GM20431 (cell line): ENCODE data around the gene PLRG1.

Experiments
- in situ Hi-C: fragments of 300-500 bp; cut with MseI, MboI; formaldehyde crosslinking; loops from one replicate; pipeline ENCODE4 v1.15.0; 2020; ENCODE audit warnings: low sequenced_read_pairs; ENCODE audit not compliant: unreplicated experiment

The PLRG1 gene

DNA sequence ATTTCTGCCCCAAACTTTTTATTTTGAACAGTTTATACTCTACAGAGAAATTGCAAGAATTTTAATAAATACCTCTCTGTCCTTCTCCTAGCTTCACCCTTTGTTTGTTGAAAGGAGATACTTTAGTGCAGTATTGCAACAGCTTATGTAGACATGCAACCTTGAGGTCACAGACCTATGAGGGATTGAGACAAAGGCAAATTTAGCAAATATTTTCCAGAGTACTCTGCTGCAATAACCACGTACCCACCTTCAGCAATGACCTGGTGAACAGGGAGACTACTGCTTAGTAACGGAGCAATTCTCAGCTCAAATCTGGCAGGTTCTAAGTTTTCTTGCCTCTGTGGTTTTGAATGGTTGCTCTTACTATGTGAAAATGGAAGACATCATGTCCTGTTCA, 27.1 kb upstream of the PLRG1 start:
- in situ Hi-C loops = no loop called here

DNA sequence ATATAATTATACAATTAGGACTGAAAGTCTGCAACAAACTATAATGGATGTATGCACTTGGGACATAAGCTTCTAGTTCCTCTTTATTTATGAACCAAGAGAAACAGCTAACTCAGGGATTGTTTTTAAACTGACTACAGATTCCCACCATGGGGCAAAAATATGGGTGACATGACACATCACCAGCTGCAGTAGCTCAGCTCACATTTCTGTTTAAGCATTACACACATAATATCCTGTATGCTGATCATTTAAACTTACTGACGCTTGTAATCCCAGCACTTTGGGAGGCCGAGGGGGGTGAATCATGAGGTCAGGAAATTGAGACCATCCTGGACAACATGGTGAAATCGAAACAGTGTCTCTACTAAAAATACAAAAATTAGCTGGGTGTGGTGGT, 24.1 kb upstream of the PLRG1 start:
- in situ Hi-C loops = no loop called here

DNA sequence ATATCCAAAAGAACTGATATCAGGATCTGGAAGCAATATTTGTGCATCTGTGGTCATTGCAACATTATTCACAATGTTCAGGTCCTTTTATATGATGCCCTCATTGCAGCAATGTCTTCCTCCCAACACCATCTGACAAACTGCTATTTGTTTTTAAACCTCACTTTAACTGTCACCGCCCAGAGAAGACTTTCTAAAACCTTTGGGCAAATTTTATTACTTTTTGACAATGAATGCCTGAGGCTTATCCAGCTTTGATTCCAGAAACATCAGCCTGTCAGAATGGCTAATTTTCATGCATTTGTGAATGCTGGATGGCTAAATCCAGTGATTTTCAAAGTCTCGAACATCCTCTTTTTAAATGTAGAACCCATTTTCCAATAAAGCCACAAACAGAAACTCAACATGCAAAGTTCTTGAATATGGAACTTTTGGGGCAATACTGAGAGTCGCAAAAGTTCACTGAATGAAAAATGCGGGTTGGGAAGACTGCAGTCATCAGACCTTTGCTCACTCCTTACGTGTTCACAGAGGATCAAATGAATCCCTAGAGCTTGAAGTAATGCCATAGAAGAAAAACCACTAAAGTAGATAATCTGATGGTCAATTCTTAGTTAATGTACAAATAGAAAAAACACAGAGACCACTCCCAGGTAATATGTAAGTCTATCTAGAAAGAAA, 23.1 kb upstream of the PLRG1 start:
- in situ Hi-C loops = no loop called here

DNA sequence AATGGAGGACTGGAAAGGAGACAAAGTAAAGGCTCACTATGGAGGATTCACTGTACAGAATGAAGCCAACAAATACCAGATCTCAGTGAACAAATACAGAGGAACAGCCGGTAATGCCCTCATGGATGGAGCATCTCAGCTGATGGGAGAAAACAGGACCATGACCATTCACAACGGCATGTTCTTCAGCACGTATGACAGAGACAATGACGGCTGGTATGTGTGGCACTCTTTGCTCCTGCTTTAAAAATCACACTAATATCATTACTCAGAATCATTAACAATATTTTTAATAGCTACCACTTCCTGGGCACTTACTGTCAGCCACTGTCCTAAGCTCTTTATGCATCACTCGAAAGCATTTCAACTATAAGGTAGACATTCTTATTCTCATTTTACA, 19.4 kb upstream of the PLRG1 start:
- in situ Hi-C loops = no loop called here

DNA sequence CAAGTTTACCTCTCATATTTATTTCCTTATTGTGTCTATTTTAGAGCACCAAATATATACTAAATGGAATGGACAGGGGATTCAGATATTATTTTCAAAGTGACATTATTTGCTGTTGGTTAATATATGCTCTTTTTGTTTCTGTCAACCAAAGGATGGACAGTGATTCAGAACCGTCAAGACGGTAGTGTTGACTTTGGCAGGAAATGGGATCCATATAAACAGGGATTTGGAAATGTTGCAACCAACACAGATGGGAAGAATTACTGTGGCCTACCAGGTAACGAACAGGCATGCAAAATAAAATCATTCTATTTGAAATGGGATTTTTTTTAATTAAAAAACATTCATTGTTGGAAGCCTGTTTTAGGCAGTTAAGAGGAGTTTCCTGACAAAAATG, 18.8 kb upstream of the PLRG1 start:
- in situ Hi-C loops = no loop called here

DNA sequence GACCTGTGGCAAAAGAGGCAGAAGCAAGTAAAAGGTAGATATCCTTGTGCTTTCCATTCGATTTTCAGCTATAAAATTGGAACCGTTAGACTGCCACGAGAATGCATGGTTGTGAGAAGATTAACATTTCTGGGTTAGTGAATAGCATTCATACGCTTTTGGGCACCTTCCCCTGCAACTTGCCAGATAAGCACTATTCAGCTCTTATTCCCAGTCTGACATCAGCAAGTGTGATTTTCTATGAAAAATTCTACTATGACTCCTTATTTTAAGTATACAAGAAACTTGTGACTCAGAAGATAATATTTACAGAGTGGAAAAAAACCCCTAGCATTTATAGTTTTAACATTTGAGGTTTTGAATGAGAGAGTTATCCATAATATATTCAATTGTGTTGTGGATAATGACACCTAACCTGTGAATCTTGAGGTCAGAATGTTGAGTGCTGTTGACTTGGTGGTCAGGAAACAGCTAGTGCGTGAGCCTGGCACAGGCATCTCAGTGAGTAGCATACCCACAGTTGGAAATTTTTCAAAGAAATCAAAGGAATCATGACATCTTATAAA, 16.5 kb upstream of the PLRG1 start:
- in situ Hi-C loops = no loop called here

DNA sequence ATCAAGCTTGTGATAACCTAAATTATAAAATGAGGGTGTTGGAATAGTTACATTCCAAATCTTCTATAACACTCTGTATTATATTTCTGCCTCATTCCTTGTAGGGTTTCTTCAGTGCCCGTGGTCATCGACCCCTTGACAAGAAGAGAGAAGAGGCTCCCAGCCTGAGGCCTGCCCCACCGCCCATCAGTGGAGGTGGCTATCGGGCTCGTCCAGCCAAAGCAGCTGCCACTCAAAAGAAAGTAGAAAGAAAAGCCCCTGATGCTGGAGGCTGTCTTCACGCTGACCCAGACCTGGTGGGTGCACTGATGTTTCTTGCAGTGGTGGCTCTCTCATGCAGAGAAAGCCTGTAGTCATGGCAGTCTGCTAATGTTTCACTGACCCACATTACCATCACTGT, 15.5 kb upstream of the PLRG1 start:
- in situ Hi-C loops = no loop called here

DNA sequence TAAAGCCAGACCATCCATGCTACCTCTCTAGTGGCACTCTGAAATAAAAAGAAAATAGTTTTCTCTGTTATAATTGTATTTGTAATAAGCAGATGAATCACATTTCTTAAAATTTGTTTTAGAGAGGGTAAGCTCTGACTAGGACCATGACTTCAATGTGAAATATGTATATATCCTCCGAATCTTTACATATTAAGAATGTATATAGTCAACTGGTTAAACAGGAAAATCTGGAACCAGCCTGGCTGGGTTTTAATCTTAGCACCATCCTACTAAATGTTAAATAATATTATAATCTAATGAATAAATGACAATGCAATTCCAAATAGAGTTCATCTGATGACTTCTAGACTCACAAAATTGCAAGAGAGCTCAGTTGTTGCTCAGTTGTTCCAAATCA, 14.1 kb upstream of the PLRG1 start:
- in situ Hi-C loops = no loop called here

DNA sequence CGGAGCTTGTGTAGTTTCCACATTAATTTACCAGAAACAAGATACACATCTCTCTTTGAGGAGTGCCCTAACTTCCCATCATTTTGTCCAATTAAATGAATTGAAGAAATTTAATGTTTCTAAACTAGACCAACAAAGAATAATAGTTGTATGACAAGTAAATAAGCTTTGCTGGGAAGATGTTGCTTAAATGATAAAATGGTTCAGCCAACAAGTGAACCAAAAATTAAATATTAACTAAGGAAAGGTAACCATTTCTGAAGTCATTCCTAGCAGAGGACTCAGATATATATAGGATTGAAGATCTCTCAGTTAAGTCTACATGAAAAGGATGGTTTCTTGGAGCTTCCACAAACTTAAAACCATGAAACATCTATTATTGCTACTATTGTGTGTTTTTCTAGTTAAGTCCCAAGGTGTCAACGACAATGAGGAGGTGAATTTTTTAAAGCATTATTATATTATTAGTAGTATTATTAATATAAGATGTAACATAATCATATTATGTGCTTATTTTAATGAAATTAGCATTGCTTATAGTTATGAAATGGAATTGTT, 12.6 kb upstream of the PLRG1 start, which contains the start of gene FGB:
FGB (plus strand) TSS at position 315 of the 558 bp plus-strand sequence; CDS start at position 323, 8 bp downstream.
- in situ Hi-C loops = no loop called here

DNA sequence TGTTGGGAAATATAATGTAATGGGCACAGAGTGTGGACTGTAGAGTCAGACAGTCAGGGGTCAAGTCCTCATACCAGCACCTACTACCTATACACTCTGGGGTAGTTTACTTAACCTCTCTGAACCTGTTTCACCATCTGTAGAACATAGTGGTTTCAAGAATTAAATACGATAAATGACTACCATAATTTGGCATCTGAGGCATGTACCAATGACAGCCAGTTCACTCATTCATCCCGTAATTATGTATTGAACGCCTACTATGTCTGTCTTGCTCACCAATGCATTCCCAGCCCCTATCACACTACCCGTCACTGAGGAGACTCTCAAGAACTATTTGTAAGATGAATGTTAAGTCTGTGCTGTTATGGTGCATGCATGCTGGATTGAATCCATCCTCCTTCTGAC, 10.6 kb upstream of the PLRG1 start:
- in situ Hi-C loops = no loop called here

DNA sequence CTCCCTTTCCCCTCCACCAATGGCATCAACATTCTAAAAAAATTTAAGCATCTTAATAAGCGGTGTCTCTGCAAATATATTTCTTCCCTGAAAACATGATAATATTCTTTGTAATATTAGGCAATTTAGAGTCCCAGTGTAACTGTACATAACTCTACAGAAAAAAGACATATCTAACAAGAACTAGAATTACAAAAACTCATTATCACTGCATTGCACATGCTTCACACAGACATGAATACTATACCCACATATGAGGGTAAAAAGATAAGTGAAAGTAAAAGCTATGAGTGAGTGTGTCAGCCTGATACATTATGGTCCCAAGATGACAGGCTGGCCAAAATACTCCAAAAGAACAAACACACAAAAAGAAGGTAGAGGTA, 10.2 kb upstream of the PLRG1 start:
- in situ Hi-C loops = no loop called here

DNA sequence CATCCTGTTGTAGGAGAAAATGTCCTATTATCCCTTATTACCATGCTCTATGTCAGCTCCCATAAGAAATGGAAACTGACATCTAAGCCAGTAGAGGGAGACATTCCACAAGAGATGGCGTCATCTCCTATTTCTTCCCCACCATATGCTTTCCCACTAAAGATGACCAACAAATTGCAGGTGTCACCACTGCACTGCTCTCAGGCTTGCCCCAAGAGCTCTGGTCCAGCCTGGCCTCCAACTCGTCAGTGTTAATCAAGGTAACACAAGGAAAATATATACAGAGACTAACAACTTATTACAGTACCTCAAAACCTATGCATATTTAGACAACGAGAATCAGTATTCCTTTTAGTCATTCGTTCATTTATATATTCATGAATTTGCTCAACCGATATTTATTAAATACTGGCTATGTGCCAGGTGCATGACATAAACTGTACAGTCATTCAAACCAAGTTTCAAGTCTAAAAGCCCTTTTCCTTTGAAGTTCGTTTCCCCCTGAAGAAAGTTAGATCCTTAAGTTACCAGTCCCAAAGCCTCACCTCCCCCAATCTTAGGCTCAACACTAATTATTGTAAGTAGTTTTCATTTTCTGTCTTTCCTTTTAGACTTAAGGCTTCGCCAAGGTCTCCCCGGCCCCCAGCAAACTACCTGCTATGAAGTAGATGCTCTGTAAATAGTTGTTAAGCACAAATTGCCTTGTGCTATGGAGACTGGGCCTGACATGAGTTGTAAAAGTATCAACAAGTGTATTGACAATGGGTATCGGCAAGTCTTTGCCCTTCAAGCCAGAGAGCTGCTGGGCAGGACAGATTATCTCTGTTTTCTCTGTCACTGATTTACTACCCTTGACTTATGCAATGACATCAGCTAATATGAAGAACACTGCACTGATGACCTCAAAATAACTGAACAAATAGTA, 9.6 kb upstream of the PLRG1 start:
- in situ Hi-C loops = loop anchor here (10.0 kb wide), 1 partner anchor 55 kb away; the partner anchor contains the start of gene FGG

DNA sequence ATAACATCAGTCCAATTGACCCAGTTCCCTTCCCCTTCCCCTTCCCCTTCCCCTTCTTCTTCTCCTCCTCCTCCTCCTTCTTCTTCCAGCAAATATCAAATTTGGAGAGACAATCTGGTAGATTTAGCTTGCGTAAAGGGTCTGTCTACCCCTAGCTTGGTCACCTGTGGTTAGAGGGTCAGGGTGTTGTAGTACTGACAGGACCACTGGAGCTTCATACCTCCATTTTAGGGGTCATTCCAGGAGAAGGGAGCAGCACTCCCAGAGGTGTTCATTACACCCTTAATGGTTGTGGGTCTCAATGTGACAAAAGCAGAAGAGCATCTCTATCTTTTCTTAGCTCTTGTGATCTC, 8.9 kb upstream of the PLRG1 start:
- in situ Hi-C loops = loop anchor here (10.0 kb wide), 1 partner anchor 56 kb away; the partner anchor contains the start of gene FGG

DNA sequence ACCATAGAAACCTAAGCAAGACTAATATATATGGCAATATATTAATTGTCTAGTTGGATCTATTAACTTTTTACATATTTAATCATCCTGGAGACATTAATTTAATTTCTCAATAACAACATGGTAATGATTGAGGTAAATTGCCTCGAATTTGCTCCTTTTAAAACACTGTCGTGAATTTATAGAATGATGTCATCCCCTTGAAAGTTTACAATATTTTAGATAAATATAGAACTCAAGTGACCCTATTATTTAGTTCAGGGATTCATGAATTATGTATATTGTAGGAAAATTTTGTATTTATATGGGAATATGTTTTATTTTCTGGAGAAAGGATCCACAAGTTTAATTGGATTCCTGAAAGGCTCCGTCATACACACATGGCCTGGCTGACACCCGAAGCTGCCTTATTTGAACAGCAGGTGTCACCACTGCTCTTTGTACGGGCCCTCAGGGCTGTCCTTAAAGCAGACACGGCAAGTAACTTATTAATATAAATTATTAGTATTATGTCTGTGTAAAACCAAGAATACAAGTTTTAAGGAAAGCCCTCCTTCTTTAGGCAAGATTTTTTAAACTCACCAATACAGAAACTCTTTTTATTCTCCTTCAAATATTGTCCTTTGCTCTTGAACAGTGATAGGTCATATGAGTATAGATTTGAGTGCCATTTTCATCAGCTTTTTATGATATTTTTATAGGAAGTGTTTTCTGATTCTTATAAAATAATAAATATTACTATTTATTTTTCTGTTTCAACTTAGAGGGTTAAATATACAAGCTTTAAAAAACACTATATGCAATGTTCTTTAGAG, 1.9 kb upstream of the PLRG1 start:
- in situ Hi-C loops = loop anchor here (10.0 kb wide), 1 partner anchor 63 kb away; the partner anchor contains the start of gene FGG

DNA sequence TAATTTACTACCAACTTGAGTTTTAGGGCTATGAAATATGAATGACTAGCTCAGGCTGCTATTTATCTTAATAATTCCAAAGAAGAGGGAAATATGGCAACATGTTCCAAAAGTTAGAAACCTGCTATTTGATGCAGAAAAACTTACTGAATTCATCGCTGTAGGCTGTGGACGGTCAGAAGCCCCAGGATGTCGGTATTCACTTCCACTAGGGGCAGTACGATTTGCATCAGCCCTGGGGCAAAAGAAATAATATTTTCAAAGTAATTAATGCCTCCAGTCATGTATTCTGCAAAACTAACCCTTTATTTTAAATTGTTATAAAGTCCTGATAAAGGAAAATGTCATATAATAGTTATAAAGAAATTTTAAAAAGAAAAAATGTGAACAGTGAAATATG, 4.5 kb downstream of the PLRG1 start:
- in situ Hi-C loops = no loop called here

DNA sequence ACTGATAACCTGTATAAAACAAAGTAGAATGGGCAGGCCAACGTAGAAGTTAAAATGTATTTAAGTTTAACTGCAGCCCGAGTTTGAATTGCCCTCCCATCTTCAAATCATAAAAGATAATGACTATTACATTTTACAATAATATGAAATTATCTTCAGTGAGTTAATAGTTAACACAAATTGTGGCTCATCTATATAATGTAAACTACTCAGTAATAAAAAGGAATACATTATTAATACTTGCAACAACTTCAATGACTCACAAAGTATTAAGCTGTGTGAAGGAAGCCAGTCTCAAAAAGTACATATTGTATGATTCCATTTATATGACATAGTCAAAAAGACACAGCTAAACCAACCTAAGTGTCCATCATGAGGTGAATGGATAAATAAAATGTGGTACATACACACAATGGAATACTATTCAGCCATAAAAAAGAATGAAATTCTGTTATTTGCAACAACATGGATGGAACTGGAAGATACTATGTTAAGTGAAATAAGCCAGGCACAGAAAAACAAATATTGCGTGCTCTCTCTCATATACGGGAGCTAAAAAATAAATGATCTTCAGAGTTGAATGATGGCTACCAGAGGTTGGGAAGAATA, 7.8 kb downstream of the PLRG1 start:
- in situ Hi-C loops = no loop called here

DNA sequence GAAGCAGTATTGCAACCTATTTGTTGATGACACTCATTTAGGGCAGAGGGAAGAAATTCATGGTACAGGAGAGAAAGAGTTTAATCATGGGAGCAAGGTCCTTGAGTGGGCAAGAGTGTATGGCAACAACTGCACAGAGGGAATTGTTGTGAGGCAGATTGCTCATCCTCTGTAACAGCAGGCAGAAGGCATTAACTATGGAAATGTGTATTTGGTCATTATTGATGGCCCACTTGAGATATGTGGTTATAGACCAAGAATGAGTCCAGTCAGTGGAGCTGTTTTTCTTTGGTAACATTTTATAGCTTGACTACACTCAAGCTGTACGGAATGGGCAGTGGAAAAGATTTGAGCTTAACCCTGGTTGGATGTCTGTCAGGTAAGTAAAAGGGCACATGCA, 15.9 kb downstream of the PLRG1 start:
- in situ Hi-C loops = no loop called here

DNA sequence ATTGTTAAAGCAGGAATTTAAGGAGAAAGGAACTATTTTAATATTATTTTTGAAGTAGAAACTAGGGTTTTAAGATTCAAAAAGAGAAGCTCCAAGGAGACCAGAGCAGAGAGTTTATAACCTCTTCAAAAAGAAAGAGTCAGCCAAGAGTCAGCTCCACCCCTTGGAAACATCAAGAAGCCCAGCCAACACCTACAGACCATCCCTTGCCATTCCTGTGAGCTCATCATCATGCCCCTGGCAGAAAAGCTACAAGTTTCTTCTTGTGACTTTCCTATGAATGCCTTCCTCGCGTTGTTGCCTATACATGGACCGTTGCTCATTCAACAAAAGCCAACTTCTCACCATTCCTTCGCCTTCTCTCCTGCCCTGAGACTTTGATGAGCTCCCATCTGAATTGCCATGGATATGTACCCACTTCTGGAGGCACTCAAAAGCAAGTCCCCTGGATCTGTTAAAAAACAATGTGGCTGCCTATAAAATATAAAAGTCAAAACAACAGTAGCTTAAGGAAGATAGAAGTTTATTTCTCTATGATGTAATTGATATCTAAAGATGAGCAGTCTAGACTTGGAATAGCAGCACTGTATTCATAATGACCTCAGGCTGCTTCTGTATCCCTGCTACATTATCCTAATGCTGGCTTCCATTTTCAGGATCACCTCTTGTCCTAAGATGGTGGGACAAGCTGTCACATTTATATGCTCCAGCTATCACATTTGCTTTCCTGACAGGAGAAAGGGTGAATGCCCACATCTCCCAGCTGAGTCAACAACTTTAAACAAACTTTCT, 20.3 kb downstream of the PLRG1 start:
- in situ Hi-C loops = no loop called here

DNA sequence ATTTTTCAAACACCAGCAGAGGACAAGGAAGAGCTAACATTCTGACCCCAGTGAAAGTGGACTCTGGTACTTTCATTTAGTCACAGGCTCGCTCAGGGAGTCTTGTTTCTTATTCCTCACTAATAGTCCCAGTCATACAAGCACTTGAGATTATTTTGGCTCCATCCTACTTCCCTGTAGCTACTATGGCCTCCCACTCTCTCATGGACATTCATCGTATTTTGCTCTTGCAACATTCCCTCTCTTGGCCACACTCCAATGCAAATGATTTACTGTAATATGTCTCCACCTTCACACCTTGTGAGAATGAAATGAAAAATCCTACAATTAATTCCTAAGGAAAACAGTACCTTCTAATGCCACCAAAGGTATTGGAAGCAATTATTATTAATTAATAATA, 21.3 kb downstream of the PLRG1 start:
- in situ Hi-C loops = no loop called here
